Fibroblast of mammary gland (primary cell): ENCODE results near the gene ZNF396.

Experiments
- DNase-seq: peaks from one replicate; pipeline ENCODE4 v3.0.0-alpha.2; 2010; ENCODE audit warnings: low read depth
- H3K4me3 ChIP-seq: 2 replicates; pipeline ENCODE4 v1.5.1; 2011; ENCODE audit warnings: low read depth, mild to moderate bottlenecking, low read length, moderate library complexity; ENCODE audit not compliant: control insufficient read depth
- CTCF ChIP-seq: conservative IDR thresholded peaks from 2 replicates; pipeline ENCODE4 v1.5.1; 2011; ENCODE audit warnings: low read depth, low read length, inconsistent platforms; ENCODE audit not compliant: control insufficient read depth, insufficient read depth

ZNF396 gene

GRCh38 chr18:35415511-35416073 is 38.5 kb upstream of the ZNF396 start:
- H3K4me3 ChIP-seq: no peak overlapping the region
- DNase-seq: peak; percentile 45
- no peak for TF ChIP-seq CTCF

GRCh38 chr18:35413163-35413511 is 36.0 kb upstream of the ZNF396 start:
- TF ChIP-seq CTCF: no peak
- DNase-seq: no peak
- no peak overlapping the region for H3K4me3 ChIP-seq

GRCh38 chr18:35411625-35412351 is 34.7 kb upstream of the ZNF396 start:
- TF ChIP-seq CTCF: no peak
- no peak overlapping the region for H3K4me3 ChIP-seq
- no peak for DNase-seq

GRCh38 chr18:35410561-35410960 is 33.4 kb upstream of the ZNF396 start:
- H3K4me3 ChIP-seq: no peak overlapping the region
- DNase-seq: no peak
- TF ChIP-seq CTCF: no peak

GRCh38 chr18:35409911-35410310 is 32.8 kb upstream of the ZNF396 start:
- TF ChIP-seq CTCF: no peak
- no peak overlapping the region for H3K4me3 ChIP-seq
- no peak for DNase-seq

- no peak for DNase-seq
- TF ChIP-seq CTCF: no peak
- H3K4me3 ChIP-seq: no peak overlapping the region
Measured at GRCh38 chr18:35408843-35409261, 31.7 kb upstream of the ZNF396 start.
